Camera-type eye (tissue), 1 donor: ENCODE data around the gene HPS3. TPM values are rescaled to one million over a fixed set of nuclear protein-coding genes. Genes with fewer than 3 reads are reported as not detected.

Experiments
- total RNA-seq: library from RNA; depleted of rRNA; stranded (reverse); fragments of >200 nt; gene quantifications from one replicate; pipeline ENCODE4 v1.2.3, GENCODE V29; 2014

Gene HPS3
- 40.0 TPM for total RNA-seq

GRCh38 chr3:149129326-149130205 is at the start of gene HPS3:
TSS of gene HPS3 (plus strand) at chr3:149129638. CDS start at chr3:149129724, 86 bp downstream.

GRCh38 chr3:149086232-149086988 is 43.0 kb upstream of the HPS3 start, which contains the start of gene HLTF:
TSS of gene HLTF (minus strand) at chr3:149086533. CDS start at chr3:149086336, 197 bp downstream.

GRCh38 chr3:149221783-149222517 is 92.5 kb downstream of the HPS3 start, which contains the start of gene CP:
TSS of gene CP (minus strand) at chr3:149221829. CDS start at chr3:149221792, 37 bp downstream.

Other genes with a start within 250 kb of the HPS3 start
- gene GYG1, start 138.1 kb upstream of the HPS3 start, total RNA-seq = 19.4 TPM
- gene HLTF, start 43.1 kb upstream of the HPS3 start, total RNA-seq = 110 TPM
- gene CP, start 92.2 kb downstream of the HPS3 start, total RNA-seq = 47.8 TPM
- gene TM4SF18, start 204.0 kb downstream of the HPS3 start, total RNA-seq = 13.9 TPM
- gene TM4SF1, start 248.0 kb downstream of the HPS3 start, total RNA-seq = 86.8 TPM